ENCODE measurements around the gene ZFY. TPM values are rescaled to one million over a fixed set of nuclear protein-coding genes. Genes with fewer than 3 reads are reported as not detected.

The ZFY gene
- total RNA-seq, 1 donor from 2014 or later = not detected

GRCh38 chrY:3023606-3024005 is 88.4 kb downstream of the ZFY start:
- Mint-ChIP-seq H3K4me1 (ENCODE audit: low read depth) (no peaks in the 10 kb centered on the region), H3K4me3 (ENCODE audit: low read depth) (no peak overlapping the region), H3K36me3 (ENCODE audit: insufficient read depth) (no peaks in the 10 kb centered on the region), H3K27me3 (no peaks in the 10 kb centered on the region), H3K9me3 (ENCODE audit: low read depth) (no peaks in the 10 kb centered on the region), H3K27ac (no peak overlapping the region)
- DNase-seq (ENCODE audit: low spot score, unreplicated experiment) = no peak
- TF ChIP-seq CTCF (IDR thresholded peaks at IDR 0.05; ENCODE audit: unreplicated experiment) = no peak

- Mint-ChIP-seq H3K9me3 (ENCODE audit: low read depth) (no peaks in the 10 kb centered on the region), H3K36me3 (ENCODE audit: insufficient read depth) (no peaks in the 10 kb centered on the region), H3K4me3 (ENCODE audit: low read depth) (no peak overlapping the region), H3K27me3 (no peaks in the 10 kb centered on the region), H3K4me1 (ENCODE audit: low read depth) (no peaks in the 10 kb centered on the region), H3K27ac (no peak overlapping the region)
- no peak for TF ChIP-seq CTCF (IDR thresholded peaks at IDR 0.05; ENCODE audit: unreplicated experiment)
- no peak for DNase-seq (ENCODE audit: low spot score, unreplicated experiment)
Observed at GRCh38 chrY:3025357-3025756, 90.2 kb downstream of the ZFY start.

Other genes with a start within 250 kb of the ZFY start
- gene SRY, start 147.7 kb upstream of the ZFY start, total RNA-seq = not detected in 2 replicates
- not detected in 2 replicates for gene RPS4Y1, start 93.8 kb upstream of the ZFY start, total RNA-seq

Measured in progenitor cell of endocrine pancreas (in vitro differentiated cells).